ENCODE results near the gene NOTCH3.

The NOTCH3 gene

DNA sequence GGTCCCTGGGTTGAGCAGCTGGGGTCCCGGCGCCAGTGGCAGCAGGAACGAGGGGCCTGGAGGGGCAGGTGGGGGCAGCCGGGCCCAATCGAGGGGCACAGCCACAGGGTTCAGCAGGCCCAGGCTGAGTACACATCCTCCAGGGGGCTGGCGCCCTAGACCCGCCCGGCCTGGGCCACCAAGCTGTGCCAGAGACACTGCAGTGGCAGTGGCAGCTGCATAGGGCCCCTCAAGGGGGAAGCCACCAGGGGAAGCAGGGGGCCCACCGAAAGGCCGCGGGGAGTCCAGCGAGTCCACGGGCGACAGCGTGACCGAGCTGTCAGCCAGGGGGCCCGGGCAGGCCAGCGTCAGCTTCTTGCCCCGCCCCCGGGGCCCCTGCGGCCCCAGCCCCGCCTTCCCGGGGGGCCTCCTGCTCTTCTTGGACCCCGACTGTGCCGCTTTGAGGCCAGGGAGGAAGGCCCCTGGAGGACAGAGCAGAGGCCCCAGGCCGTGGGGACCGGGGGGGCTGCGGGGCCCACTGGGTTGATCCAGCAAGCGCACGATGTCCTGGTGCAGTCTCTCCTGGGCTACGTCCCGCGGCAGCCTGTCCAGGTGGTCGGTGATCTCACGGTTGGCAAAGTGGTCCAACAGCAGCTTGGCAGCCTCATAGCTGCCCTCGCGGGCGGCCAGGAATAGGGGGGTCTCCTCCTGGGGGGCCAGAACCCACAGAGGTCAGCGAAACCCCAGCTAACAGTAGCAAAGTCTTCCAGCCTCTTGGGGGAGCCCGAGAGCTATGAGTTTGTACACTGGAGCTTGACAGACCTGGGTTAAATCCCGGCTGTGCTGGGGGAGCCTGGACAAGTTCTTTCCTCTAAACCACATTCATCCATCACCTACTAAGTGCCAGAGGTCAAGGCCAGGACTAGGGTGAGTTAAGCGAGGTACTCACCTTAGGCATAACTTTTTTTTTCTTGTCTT is 39.5 kb downstream of the NOTCH3 start:
- DNase-seq (ENCODE audit: low read depth in 2 of 2): no peak

DNA sequence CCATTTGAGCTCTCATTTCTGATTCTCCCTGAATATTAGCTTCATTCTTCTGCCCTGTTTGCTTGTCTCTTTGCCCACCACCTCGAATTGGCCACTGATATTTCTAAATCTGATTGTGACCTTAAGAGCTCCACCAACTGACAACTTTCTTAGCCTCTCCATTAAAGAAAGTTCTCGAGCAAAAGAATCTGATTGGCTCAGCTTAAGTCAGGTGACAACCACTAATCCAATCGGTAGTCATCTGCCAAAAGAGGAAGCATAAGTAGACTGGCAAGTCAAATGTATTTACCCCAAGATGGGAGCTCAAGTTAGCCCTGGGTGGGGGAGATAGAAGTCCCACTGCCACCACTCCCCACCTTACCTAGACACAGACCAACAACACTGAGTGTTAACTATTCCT is 41.5 kb downstream of the NOTCH3 start:
- DNase-seq (ENCODE audit: low read depth in 2 of 2): no peak

DNA sequence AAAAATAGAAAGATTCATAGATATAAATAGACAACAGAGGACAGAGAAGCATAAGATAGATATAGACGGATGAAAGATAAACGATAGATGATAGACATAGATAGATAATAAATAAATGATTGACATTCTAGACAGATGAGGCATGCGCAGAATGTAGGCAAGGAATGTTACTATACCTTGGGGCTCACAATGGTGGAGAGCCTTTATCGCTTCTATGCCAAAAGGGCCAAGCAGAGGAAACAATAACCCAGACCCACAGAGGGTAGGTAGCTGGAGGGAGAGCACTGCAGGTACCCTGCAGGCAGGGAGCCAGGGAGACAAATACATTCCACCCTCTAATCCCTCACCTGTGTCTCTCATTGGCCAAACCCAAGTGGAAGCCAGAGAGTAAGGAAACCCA is 44.4 kb downstream of the NOTCH3 start:
- no peak for DNase-seq (ENCODE audit: low read depth in 2 of 2)

DNA sequence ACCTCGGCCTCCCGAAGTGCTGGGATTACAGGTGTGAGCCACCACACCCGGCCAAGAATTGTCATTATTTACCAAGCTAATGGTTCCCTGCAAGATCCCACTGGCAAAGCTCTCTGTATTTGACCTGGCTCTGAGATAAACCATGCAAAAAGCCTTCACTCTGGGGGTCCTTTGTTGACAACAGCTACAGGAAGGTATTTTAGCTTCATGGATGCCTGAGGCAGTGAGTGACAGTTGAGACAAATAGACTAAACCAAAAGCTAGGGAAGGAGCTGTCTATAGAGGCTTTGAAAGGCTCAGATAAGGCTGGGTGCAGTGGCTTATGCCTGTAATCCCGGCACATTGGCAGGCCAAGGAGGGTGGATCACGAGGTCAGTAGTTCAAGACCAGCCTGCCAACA is 45.5 kb downstream of the NOTCH3 start:
- no peak for DNase-seq (ENCODE audit: low read depth in 2 of 2)

DNA sequence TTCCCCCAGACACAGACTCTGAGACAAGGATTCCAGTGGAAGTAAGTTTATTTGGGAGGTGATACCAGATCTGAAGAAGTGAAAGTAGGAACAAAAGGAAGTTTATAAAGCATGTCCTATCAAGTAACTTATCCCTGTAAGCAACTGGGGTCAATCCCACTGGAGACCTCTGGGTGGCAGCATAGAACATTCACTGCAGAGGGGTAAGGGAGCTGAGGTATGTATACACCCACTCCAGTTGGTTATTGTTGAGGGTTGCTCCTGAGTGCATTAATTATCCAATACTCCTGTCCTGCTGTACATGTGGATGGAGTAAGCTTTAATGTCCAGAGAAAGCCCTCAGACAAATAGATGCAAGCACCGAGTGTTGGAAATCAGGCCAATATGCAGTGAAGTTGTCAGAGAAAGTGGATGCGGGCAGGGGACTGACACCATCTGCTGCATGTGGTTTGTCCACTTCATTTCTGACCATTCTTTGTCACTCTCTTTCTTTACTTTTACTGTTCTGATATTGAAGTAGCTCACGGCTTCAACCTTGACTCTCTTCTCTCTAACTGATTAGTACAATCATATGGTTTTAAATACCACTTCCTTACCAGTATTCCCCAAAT is 46.7 kb downstream of the NOTCH3 start:
- DNase-seq (ENCODE audit: low read depth in 2 of 2): peak in 1 of 2 experiments; percentile 31

DNA sequence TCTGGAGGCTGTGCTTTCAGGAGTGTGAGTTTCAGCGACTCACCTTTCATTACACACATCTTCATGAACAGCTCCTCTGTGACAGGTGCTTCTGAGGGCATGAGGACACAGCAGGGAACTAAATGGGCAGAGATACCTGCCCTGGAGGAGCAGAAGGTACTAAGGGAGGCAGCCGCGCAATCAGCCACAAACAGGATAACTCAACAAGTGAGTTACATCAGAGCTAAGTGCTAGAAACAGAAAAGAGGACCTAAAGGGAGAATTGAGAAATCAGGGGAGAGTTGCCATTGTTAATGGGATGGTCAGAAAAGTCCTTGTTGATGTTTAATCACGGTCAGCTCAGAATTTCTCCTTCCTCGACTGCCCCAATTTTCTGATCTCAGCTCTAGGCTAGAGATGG is 51.1 kb downstream of the NOTCH3 start:
- no peak for DNase-seq (ENCODE audit: low read depth in 2 of 2)

DNA sequence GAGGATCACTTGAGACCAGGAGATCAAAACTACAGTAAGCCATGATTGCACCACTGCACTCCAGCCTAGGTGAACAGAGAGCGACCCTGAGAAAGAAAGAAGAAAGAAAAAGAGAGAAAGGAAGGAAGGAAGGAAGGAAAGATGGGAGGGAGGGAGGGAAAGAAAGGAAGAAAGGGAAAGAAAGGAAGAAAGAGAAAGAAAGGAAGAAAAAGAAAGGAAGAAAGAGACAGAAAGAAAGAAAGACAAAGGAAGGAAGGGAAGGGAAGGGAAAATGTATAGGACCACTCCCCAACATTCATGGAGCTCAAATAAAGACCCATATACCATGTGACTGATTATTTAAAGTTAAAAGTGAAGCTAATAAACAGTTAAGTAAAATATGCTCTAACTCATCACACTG is 53.7 kb downstream of the NOTCH3 start:
- DNase-seq (ENCODE audit: low read depth in 2 of 2): no peak

DNA sequence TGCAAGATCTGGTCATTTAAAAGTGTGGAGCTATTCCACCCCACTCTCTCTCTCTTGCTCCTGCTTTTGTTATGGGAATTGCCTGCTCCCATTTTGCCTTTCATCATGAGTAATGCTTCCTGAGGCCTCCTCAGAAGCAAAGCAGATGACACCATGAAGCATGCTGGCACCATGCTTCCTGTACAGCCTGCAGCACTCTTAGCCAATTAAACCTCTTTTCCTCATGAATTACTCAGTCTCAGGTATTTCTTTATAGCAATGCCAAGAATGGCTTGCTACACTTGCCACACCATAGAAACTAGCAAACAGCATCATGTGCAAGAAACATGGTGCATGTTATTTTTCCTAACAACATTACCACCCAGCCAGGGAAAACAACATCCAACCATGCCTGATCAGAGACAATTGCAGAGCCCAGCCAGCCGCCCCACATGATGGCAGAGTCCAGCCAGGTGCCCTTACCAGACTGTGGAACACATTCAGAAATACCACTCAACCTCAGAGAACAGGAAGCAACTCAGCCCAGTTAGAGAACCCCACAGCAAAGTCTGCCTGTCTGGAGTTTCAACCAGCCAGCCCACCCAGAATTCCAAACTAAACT is 56.6 kb downstream of the NOTCH3 start:
- no peak for DNase-seq (ENCODE audit: low read depth in 2 of 2)

DNA sequence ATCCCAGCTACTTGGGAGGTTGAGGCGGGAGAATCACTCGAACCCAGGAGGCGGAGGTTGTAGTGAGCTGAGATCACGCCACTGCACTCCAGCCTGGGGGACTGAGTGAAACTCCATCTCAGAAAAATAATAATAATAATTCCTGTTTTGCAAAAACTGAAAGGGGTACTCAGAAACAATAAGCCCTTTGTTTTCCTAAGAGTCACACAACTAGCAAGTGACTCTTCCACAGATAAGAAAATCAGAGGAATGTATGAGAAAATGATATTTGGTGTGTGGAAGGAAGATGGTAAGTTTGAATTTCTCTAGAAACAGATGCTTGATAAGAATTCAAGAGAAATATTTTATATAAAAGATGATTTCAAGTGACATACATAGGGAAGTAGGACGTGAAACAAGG is 58.5 kb downstream of the NOTCH3 start:
- DNase-seq (ENCODE audit: low read depth in 2 of 2): no peak

DNA sequence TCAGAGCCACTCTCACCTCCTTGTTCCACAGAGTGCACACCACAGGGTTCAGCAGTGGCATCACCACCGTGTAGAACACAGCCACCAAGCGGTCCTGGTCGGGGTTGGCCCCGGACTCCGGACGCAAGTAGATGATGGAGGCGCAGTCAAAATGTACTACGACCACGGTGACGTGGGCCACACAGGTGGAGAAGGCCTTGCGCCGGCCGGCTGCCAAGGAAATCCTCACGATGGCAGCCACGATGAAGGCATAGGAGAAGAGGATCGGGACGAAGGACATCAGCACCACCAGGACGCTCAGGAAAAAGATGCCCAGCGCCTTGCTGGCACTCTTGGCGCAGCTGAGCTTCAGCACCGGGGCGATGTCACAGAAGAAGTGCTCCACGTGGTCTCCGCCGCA is 59.7 kb downstream of the NOTCH3 start:
- DNase-seq (ENCODE audit: low read depth in 2 of 2): no peak

DNA sequence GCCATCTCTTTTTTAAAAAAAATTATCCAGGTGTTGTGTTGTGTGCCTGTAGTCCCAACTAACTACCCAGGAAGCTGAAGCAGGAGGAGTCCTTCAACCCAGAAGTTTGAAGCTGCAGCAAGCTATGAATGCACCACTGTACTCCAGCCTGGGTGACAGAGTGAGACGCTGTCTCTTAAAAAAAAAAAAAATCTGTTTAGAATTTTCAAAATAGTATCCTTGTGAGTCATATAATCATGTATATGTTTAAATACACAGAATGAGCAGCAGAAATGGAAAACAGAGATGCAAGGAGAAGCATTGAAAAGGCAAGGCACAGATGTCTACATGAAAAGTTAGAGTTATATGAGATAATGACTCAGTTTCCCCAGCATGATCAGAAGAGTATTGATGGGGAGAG is 62.4 kb downstream of the NOTCH3 start:
- DNase-seq (ENCODE audit: low read depth in 2 of 2): no peak

DNA sequence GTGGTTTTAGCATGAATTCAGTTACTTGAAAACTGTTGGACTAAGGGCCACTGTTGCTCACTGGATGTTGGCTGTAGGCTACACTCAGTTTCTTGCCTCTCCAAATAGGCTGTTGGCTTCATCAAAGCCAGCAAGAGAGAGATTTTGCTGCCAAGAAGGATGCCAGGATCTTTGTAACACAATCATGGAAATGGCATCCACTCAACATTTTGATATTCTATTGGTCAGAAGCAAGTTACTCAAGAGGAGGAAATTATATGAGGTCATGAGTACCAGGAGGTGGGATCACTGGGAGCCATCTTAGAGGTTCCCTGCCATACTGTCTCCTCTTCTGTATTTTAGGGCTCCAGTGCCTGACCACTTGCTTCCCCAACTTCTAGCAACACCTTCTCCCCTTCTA is 63.0 kb downstream of the NOTCH3 start:
- DNase-seq (ENCODE audit: low read depth in 2 of 2): no peak

DNA sequence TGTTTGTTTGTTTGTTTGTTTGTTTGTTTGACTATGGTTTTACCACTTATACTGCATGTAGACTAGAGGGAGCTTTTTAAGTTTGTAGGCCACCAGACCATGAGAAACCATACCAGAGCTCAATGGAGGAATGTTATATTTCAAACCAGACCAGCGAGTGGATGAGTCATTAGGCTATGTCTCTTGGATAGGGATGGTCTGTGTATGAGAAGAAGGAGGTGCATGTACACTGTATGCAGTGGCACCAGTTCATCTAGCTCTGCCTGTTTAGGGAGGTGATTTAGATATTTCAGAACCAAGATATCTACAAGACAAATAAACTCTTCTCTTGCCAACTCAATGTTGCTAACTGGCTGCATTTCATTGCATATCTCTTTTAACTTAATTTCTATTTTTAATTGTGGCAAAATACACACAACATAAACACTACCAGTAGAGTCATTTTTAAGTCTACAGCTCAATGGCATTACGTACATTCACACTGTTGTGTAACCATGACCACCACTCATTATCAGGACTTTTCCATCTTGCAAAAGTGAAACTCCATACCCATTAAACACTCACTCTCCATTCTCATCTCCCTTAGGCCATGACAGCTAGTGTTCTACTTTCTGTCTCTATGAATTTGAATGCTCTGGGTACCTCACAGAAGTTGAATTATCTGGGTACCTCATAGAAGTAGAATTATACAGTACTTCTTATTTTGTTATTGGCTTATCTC is 64.4 kb downstream of the NOTCH3 start:
- DNase-seq (ENCODE audit: low read depth in 2 of 2): no peak

DNA sequence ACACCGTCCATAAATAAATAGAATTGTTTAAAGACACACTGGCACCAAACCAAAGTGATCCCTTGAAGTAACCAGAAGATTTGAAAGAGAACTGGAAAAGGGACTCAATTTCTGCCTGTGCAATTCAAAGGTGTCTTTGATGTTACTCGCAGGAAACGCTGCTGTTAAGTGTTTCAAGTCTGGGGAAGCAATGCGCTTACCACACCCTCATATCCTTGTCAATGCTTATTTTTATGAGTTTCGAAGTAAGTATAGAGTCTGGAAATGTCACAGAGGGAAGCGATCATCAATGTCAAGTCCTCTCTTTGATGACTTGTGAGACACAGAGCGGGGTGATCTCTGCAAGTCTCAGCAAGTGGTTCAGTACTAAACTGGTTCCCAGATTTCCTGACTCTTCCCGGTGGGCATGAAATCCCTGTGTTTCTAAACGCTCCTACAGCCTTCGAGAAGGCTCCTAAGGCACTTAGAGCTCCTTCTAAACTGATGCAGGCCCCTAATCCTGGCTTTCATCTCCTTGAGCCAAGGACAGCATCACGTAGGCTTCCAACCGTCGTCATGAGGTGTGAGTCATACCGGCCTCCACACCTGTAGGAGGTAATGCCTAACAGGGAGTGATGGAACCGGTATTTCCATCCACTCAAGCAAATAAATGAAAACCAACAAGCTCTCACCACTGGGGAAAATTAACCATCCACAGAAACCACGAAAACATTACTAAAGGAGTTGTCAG is 70.8 kb downstream of the NOTCH3 start:
- peak in 1 of 2 experiments; percentile 43 for DNase-seq (ENCODE audit: low read depth in 2 of 2)

DNA sequence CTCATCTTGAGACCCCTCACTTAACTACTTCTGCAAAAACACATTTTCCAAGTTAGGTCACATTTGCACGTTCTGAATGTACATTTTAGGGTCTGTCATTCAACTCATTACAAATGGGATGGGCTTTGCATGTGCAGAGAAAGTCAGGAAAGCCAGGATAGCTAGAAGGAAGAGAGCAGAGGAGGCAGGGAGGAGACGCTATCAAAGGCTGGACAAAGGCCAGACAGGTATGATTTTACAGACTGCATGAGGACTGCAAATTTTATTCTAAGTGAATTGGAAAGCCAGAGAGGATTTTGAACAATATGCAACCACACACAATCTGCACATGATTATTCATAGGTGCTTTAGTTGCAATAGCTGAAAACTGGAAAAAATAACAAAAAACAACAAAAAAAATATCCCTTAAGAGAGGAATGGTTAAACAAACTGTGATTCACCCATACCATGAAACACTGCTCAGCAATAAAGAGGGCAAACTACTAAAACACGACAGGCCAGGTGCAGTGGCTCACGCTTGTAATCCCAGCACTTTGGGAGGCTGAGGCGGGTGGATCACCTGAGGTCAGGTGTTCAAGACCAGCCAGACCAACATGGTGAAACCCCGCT is 72.5 kb downstream of the NOTCH3 start:
- no peak for DNase-seq (ENCODE audit: low read depth in 2 of 2)

DNA sequence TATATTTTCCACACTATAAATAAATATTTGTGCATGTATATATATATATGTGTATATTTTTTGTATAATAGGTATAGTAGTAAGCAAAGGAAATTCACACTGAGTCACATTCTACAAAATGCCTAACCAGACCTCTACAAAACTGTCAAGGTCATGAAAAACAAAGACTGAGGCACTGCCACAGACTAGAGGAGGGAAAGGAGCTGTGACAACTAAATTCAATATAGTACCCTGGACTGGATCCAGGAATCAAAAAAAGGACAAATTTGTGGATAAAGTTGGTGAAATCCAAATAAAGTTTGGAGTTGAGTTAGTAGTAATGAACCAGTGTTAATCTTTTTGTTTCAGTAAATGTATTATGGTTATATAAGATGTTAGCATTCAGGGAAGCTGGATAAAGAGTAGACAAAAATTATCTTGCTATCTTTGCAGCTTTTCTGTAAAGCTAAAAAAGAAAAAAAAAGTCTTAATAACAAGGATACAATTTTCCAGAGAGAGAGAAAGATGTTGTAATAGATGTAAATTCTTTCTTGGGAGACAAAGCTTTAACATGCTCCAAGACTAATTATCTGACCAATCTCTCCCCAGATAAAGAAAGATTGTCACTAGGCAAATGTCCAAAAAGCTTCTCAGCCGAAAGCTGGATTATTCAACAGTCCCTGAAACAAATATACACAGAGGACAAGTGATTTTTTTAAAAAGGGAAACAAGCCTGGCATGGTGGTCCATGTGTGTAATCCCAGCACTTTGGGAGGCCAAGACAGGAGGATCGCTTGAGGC is 74.5 kb downstream of the NOTCH3 start:
- DNase-seq (ENCODE audit: low read depth in 2 of 2): no peak

DNA sequence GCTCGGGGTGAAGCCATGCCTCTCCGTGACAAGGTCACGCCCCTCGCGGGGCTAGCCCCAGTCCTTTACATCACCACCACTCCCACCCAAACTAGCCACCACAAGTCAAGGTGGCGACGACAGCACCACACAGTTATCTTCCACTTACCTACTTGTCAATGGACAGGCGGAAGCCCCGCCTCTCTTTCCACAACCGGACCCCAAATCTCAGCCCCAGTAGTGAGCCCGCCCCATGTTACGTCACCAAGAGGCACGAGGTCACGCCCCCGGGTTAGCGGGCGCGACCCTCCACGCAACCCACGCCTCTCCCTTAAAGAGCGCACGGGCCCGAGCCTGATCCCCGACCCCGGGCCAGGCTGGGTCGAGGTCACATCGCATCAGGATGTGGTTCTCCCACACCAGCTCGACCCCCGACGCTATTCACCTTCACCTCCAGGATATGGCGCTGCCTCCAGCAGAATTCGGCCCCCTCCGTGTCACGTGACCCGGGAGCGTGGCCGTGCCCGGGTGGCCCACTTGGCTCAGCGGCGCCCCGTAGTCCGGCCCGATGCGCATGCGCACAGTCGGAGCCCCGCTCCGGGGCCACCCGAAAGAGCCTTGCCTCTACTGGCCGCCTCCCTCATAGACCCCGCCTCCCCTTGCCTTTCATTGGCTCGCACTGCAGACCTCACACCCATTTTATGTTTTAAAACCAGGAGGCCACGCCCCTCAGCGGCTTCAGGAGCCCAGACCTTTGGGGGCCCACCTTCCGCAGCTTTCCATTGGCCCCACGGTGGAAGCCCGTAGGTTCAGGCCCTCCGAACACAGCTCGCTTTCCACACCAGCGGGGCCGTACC is 75.3 kb downstream of the NOTCH3 start:
- DNase-seq (ENCODE audit: low read depth in 2 of 2): peak; percentile 91 to 97

DNA sequence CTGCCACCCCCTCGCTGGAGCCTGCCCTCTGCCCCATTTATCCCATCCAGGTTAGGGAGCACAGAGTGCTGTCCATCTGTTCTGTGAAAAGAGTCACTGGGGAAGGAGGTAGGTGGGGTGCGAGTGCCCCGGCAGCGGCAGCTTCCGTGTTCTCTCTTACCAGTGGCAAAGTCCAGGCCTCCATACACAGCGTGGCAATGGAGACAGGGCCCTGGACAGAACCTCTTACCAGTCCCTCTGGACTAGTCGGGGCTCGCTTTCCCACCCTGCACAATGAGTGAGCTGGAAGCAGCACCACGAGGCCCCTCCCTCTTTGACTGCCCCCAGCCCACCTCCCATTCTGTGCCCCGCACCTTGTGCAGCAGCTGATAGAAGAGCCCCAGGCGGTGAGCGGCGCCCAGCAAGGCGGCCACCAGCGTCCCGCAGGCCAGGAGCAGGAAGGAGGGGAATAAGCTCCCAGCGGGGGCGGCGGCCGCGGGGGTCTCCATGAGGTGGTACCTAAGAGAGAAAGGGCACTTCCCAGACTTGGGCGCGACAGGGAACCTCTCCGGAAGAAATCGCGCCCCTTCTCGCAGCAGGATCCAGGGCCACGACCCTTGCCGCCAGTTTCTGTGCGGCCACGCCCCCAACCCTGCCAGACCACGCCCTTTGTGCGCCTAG is 76.1 kb downstream of the NOTCH3 start:
- no peak for DNase-seq (ENCODE audit: low read depth in 2 of 2)

DNA sequence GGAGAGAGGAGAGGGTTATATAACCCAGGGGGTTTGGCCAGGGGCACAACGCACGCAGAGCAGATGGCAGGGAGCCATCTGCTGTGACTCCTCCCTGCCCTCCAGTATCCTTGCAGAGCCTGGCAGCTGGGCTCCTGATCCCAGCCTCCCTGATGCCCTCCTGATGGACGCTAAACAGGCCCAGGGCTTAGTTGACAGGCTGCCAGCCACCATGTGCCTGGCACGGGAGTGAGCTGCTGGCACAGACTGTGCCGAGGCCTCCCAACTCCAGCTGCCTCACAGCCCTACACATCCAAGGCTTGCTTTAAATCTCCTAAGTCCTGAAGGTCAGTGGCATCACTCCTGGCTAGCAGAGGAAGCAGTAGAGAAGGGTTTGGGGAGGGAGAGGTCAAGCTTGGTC is 76.9 kb downstream of the NOTCH3 start:
- DNase-seq (ENCODE audit: low read depth in 2 of 2): no peak

Measured in stimulated activated CD4-positive, alpha-beta T cell treated with anti-CD3 and anti-CD28 coated beads, Interleukin-12 subunit alpha, Interleukin-12 subunit beta, amount 100 ng/mL, for 24 hours (primary cell).